OCI-LY7 (cell line): ENCODE data around the gene CORO2B. TPM values are rescaled to one million over a fixed set of nuclear protein-coding genes. Genes with fewer than 3 reads are reported as not detected.

ENCODE experiments used
- BruUV-seq: library from RNA; stranded (reverse); fragments of 400-500 nt; replicated peaks from 2 replicates; lab custom pipeline; 2021; lab: Mats Ljungman, UMichigan
- CTCF ChIA-PET: fragments of 300-600 bp; sonication (Branson Sonifier 250); formaldehyde crosslinking; loops from one replicate; lab custom pipeline; 2022; ENCODE audit warnings: antibody characterized with exemption; ENCODE audit not compliant: unreplicated experiment; lab: Charles Lee
- POLR2A ChIA-PET: fragments of 300-600 bp; sonication (Branson Sonifier 250); formaldehyde crosslinking; loops from one replicate; lab custom pipeline; 2022; ENCODE audit warnings: antibody characterized with exemption; lab: Charles Lee
- DNase-seq: peaks from one replicate; pipeline ENCODE4 v3.0.0-alpha.2; 2015; ENCODE audit warnings: low spot score
- H2AFZ ChIP-seq: fragments of 200-600 bp; sonication (generic), shearing (Covaris generic); 2 replicates; pipeline ENCODE4 v1.6.1; 2014; ENCODE audit warnings: mild to moderate bottlenecking, antibody characterized with exemption, low read length, moderate library complexity
- H3K27ac ChIP-seq: fragments of 200-600 bp; sonication (generic); 2 replicates; pipeline ENCODE4 v1.5.1; 2014; ENCODE audit warnings: mixed run types, low read depth, mild to moderate bottlenecking, moderate library complexity, low read length, inconsistent platforms; ENCODE audit not compliant: poor library complexity, severe bottlenecking
- H3K36me3 ChIP-seq: fragments of 200-600 bp; sonication (generic); 2 replicates; pipeline ENCODE4 v1.6.1; 2014; ENCODE audit warnings: mild to moderate bottlenecking, antibody characterized with exemption, low read length, moderate library complexity, mixed read lengths; ENCODE audit not compliant: insufficient read depth
- H3K4me1 ChIP-seq: fragments of 200-600 bp; sonication (generic); 2 replicates; pipeline ENCODE4 v1.5.1; 2014; ENCODE audit warnings: mild to moderate bottlenecking, low read length; ENCODE audit not compliant: insufficient read depth, poor library complexity, severe bottlenecking
- H3K4me2 ChIP-seq: fragments of 200-600 bp; sonication (generic); 2 replicates; pipeline ENCODE4 v1.6.1; 2014; ENCODE audit warnings: mild to moderate bottlenecking, low read length
- H3K4me3 ChIP-seq: fragments of 200-600 bp; sonication (generic); 2 replicates; pipeline ENCODE4 v1.5.1; 2014; ENCODE audit warnings: mild to moderate bottlenecking, low read depth, low read length; ENCODE audit not compliant: poor library complexity, severe bottlenecking
- H3K79me2 ChIP-seq: fragments of 200-600 bp; sonication (generic); 2 replicates; pipeline ENCODE4 v1.6.1; 2016; ENCODE audit warnings: low read depth, mild to moderate bottlenecking, low read length, moderate library complexity, mixed read lengths; ENCODE audit not compliant: insufficient read depth
- H3K9me2 ChIP-seq: fragments of 200-600 bp; sonication (generic); 2 replicates; pipeline ENCODE4 v1.6.1; 2016; ENCODE audit warnings: mild to moderate bottlenecking, low read length, mixed read lengths; ENCODE audit not compliant: insufficient read depth
- H3K9me3 ChIP-seq: fragments of 200-600 bp; sonication (generic); 2 replicates; pipeline ENCODE4 v1.6.1; 2014; ENCODE audit warnings: mild to moderate bottlenecking, mixed run types, low read length, mixed read lengths
- H4K20me1 ChIP-seq: fragments of 200-600 bp; sonication (generic); 2 replicates; pipeline ENCODE4 v1.6.1; 2014; ENCODE audit warnings: mild to moderate bottlenecking, antibody characterized with exemption, low read length, moderate library complexity, mixed read lengths; ENCODE audit not compliant: insufficient read depth
- EZH2phosphoT487 ChIP-seq: fragments of 200-600 bp; sonication (generic); IDR thresholded peaks from 2 replicates; pipeline ENCODE4 v1.6.1; 2018; ENCODE audit warnings: low read depth, borderline replicate concordance, mild to moderate bottlenecking, mixed run types, antibody characterized with exemption, low read length, moderate library complexity, mixed read lengths
- intact Hi-C: fragments of 100-400 bp; cut with micrococcal nuclease; formaldehyde crosslinking; loops from one replicate; pipeline ENCODE4 v1.10.0; 2022; ENCODE audit not compliant: unreplicated experiment
- total RNA-seq, 2 experiments: library from RNA; depleted of rRNA in 1 of 2; stranded (reverse); fragments of >200 nt in 1 of 2; shearing (Covaris generic) in 1 of 2; gene quantifications; 2 replicates each; pipeline ENCODE4 v1.2.3, GENCODE V29; 2014 to 2022
- TF ChIP-seq, protein P1 (sequence below): fragments of 200-600 bp; sonication (generic); conservative IDR thresholded peaks from 2 replicates; pipeline ENCODE4 v1.5.1; 2014; ENCODE audit warnings: mild to moderate bottlenecking, antibody characterized with exemption, low read length, moderate library complexity, mixed read lengths

CORO2B gene
- total RNA-seq, 2 experiments from 2014 or later: 7.4 to 12.5 TPM

DNA sequence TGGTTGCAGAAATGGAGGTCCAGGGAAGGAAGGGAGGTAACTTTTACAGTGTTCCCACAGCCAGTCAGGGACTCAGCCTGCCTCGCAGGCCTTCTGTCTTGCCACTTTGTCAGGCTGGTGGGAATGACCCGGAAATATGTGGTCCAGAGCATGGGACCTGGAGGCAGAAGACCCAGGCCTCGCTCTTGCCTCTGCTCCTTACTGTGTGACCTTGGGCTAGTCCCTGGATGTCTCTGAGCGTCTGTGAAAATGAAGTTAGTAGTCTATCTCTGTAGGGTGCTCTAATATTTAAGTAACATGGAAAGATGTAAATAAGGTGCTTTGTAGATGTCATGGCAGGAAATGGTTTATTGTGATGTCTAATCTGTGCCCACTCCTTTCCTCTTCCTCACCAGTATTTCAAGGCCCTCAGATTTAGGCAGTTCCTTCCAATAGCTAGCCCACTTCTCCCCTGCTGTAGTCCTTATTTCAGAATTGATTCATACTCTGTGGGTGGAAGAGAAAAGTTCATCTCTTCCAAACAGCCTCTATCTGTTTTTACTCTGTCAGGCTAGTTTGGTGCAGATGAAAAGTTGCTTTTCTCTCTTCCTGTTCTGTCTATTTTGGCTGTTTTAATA lies 9.1 kb downstream of the CORO2B start:
- Histone ChIP-seq H3K4me1 (peaks cover 60% of the 10 kb centered on the region), H3K4me2 (peak overlapping the region; percentile 64), H3K27ac (peak overlapping the region; percentile 53), H3K36me3 (no peaks in the 10 kb centered on the region; the same call in 1 of the 2 replicates), H2AFZ (no peak overlapping the region), H3K79me2 (peaks cover 45% of the 10 kb centered on the region; the same call in 1 of the 2 replicates), H4K20me1 (0 out of 2 replicates have a peak, but pooled peaks cover 4% of the 10 kb centered on the region), H3K9me2 (no peaks in the 10 kb centered on the region), H3K9me3 (no peaks in the 10 kb centered on the region), H3K4me3 (peak overlapping the region; percentile 19)
- TF ChIP-seq, protein P1, sequence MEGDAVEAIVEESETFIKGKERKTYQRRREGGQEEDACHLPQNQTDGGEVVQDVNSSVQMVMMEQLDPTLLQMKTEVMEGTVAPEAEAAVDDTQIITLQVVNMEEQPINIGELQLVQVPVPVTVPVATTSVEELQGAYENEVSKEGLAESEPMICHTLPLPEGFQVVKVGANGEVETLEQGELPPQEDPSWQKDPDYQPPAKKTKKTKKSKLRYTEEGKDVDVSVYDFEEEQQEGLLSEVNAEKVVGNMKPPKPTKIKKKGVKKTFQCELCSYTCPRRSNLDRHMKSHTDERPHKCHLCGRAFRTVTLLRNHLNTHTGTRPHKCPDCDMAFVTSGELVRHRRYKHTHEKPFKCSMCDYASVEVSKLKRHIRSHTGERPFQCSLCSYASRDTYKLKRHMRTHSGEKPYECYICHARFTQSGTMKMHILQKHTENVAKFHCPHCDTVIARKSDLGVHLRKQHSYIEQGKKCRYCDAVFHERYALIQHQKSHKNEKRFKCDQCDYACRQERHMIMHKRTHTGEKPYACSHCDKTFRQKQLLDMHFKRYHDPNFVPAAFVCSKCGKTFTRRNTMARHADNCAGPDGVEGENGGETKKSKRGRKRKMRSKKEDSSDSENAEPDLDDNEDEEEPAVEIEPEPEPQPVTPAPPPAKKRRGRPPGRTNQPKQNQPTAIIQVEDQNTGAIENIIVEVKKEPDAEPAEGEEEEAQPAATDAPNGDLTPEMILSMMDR: no peak
- TF ChIP-seq EZH2phosphoT487: no peak
- POLR2A ChIA-PET: interaction anchor here (0.9 to 1.9 kb wide), 5 partner anchors 10 to 82 kb away, joined by 3 to 5 read pairs (median 3); no protein-coding TSS in a partner anchor
- intact Hi-C loops: no loop called here
- peak; percentile 52 for DNase-seq
- no TSS peak for BruUV-seq
- CTCF ChIA-PET: no interaction called here

- 0 out of 2 replicates have a peak, but pooled peaks cover 4% of the 10 kb centered on the region for H4K20me1 ChIP-seq
- CTCF ChIA-PET: no interaction called here
- intact Hi-C loops: no loop called here
- no peak overlapping the region for H2AFZ ChIP-seq
- no peak overlapping the region for H3K4me2 ChIP-seq
- TF ChIP-seq EZH2phosphoT487: no peak
- TF ChIP-seq, protein P1: no peak
- H3K79me2 ChIP-seq: peaks cover 45% of the 10 kb centered on the region; the same call in 1 of the 2 replicates
- H3K36me3 ChIP-seq: no peaks in the 10 kb centered on the region
- no TSS peak for BruUV-seq
- H3K9me2 ChIP-seq: no peaks in the 10 kb centered on the region
- peaks cover 60% of the 10 kb centered on the region for H3K4me1 ChIP-seq
- H3K4me3 ChIP-seq: no peak overlapping the region
- H3K27ac ChIP-seq: no peak overlapping the region
- POLR2A ChIA-PET: interaction anchor here (0.7 to 1.5 kb wide), 4 partner anchors 8 to 260 kb away, joined by 3 to 5 read pairs (median 4); no protein-coding TSS in a partner anchor
- no peak for DNase-seq
- H3K9me3 ChIP-seq: no peaks in the 10 kb centered on the region
Observed at GRCh38 chr15:68589053-68589452, 10.3 kb downstream of the CORO2B start.
